A549 (cell line): Measurements from ENCODE around the gene MMP11. TPM values are rescaled to one million over a fixed set of nuclear protein-coding genes. Genes with fewer than 3 reads are reported as not detected.

Experiments
- ATAC-seq, 2 experiments: fragments of 200-7000 bp in 1 of 2; fragments of >200 bp in 1 of 2; cut with Nextera tagmentation in 1 of 2; cut with Tn5 transposase in 1 of 2; 3 replicates each; pipeline versions ENCODE4 v1.8.0 to v1.9.1; 2018 to 2020; ENCODE audit warnings: mild to moderate bottlenecking in 1 of 2, moderate library complexity in 1 of 2
- CTCF ChIA-PET: fragments of 300-600 bp; sonication (Branson Sonifier 250); formaldehyde crosslinking; extraction: SDS; loops from one replicate; lab custom pipeline; 2021; ENCODE audit warnings: antibody characterized with exemption, inconsistent platforms; lab: Yijun Ruan, JAX
- POLR2A ChIA-PET: fragments of 350-600 bp; formaldehyde crosslinking; extraction: SDS; loops from one replicate; lab custom pipeline; 2021; ENCODE audit warnings: antibody characterized with exemption, inconsistent platforms; lab: Yijun Ruan, JAX
- DNase-seq, 2 experiments: peaks; one replicate each; pipeline versions ENCODE4 v3.0.0 to v3.0.0-alpha.2; 2011 to 2016; ENCODE audit warnings: low read depth in 1 of 2, low spot score in 1 of 2
- FAIRE-seq: peaks from 2 replicates; lab custom pipeline; 2011; peaks lifted over from hg19 to GRCh38; lab: Jason Lieb, UNC
- H3K27ac ChIP-seq, 2 experiments: fragments of >200 bp; sonication (Bioruptor Twin); formaldehyde crosslinking; 3 replicates each; pipeline ENCODE4 v1.5.1; 2016 to 2017
- H3K4me1 ChIP-seq: fragments of >200 bp; sonication (Bioruptor Twin); formaldehyde crosslinking; 3 replicates; pipeline ENCODE4 v1.6.1; 2016
- H3K4me2 ChIP-seq: fragments of >200 bp; sonication (Bioruptor Twin); formaldehyde crosslinking; 3 replicates; pipeline ENCODE4 v1.6.1; 2016
- H3K4me3 ChIP-seq: fragments of >200 bp; sonication (Bioruptor Twin); formaldehyde crosslinking; 3 replicates; pipeline ENCODE4 v1.5.1; 2016
- H3K9me3 ChIP-seq: fragments of >200 bp; sonication (Bioruptor Twin); formaldehyde crosslinking; 3 replicates; pipeline ENCODE4 v1.6.1; 2016
- BHLHE40 ChIP-seq: IDR thresholded peaks from 2 replicates; pipeline ENCODE4 v1.6.1; 2012; ENCODE audit warnings: low read depth, low read length, inconsistent platforms
- CBX2 ChIP-seq: fragments of 200-600 bp; sonication (generic); IDR thresholded peaks from 2 replicates; pipeline ENCODE4 v1.6.1; 2016; ENCODE audit warnings: low read depth, mild to moderate bottlenecking, borderline replicate concordance
- CHD2 ChIP-seq: fragments of 150-350 bp; IDR thresholded peaks from 2 replicates; pipeline ENCODE4 v1.6.1; 2014; ENCODE audit warnings: low read length; ENCODE audit not compliant: partially characterized antibody
- EHF ChIP-seq: fragments of 250-450 bp; sonication (Bioruptor Pico); IDR thresholded peaks from 2 replicates; pipeline ENCODE4 v1.5.0; 2020; ENCODE audit warnings: mild to moderate bottlenecking
- EHMT2 ChIP-seq: fragments of 200-600 bp; sonication (generic); IDR thresholded peaks from 2 replicates; pipeline ENCODE4 v1.6.1; 2016; ENCODE audit warnings: antibody characterized with exemption, low read depth, mild to moderate bottlenecking, moderate library complexity
- ESRRA ChIP-seq: fragments of 150-350 bp; IDR thresholded peaks from 2 replicates; pipeline ENCODE4 v1.6.1; 2014; ENCODE audit warnings: mild to moderate bottlenecking, low read length, borderline replicate concordance
- FOSB ChIP-seq: fragments of 250-450 bp; sonication (Bioruptor Pico); IDR thresholded peaks from 2 replicates; pipeline ENCODE4 v1.5.0; 2020; ENCODE audit warnings: mild to moderate bottlenecking, moderate library complexity
- FOSL2 ChIP-seq, 2 experiments: fragments of 450-650 bp in 1 of 2; fragments of >200 bp in 1 of 2; sonication (Bioruptor Twin) in 1 of 2; formaldehyde crosslinking; IDR thresholded peaks; 2 replicates each; pipeline versions ENCODE4 v1.5.0 to v1.6.1; 2016 to 2020; ENCODE audit warnings: mild to moderate bottlenecking in 1 of 2, moderate library complexity in 1 of 2
- FOXS1 ChIP-seq: fragments of 250-450 bp; sonication (Bioruptor Pico); IDR thresholded peaks from 2 replicates; pipeline ENCODE4 v1.5.0; 2020; ENCODE audit warnings: mild to moderate bottlenecking, moderate library complexity
- GATA3 ChIP-seq: IDR thresholded peaks from 2 replicates; pipeline ENCODE4 v1.6.1; 2012; ENCODE audit warnings: borderline replicate concordance
- HDAC2 ChIP-seq: fragments of 200-600 bp; sonication (generic); IDR thresholded peaks from 2 replicates; pipeline ENCODE4 v1.6.1; 2016
- HEYL ChIP-seq: fragments of 250-450 bp; sonication (Bioruptor Pico); IDR thresholded peaks from 2 replicates; pipeline ENCODE4 v1.8.0; 2021; ENCODE audit warnings: mild to moderate bottlenecking, moderate library complexity
- HOXA7 ChIP-seq: fragments of 250-450 bp; sonication (Bioruptor Pico); IDR thresholded peaks from 2 replicates; pipeline ENCODE4 v1.5.0; 2020; ENCODE audit warnings: mild to moderate bottlenecking, moderate library complexity
- JUN ChIP-seq, 2 experiments: fragments of >200 bp; sonication (Bioruptor Twin); formaldehyde crosslinking; IDR thresholded peaks; 2 replicates in 1 of 2; 3 replicates in 1 of 2; pipeline ENCODE4 v1.6.1; 2016 to 2017
- JUNB ChIP-seq: fragments of >200 bp; sonication (Bioruptor Twin); formaldehyde crosslinking; IDR thresholded peaks from 2 replicates; pipeline ENCODE4 v1.6.1; 2016
- KDM1A ChIP-seq: fragments of 200-600 bp; sonication (generic); IDR thresholded peaks from 2 replicates; pipeline ENCODE4 v1.6.1; 2016; ENCODE audit warnings: low read depth, mild to moderate bottlenecking
- KDM5A ChIP-seq: fragments of 200-600 bp; sonication (generic); IDR thresholded peaks from 2 replicates; pipeline ENCODE4 v1.6.1; 2016; ENCODE audit warnings: antibody characterized with exemption, mild to moderate bottlenecking
- MAZ ChIP-seq: fragments of 150-350 bp; IDR thresholded peaks from 2 replicates; pipeline ENCODE4 v1.6.1; 2014; ENCODE audit warnings: antibody characterized with exemption, low read depth, low read length, borderline replicate concordance
- MYC ChIP-seq: IDR thresholded peaks from 2 replicates; pipeline ENCODE4 v1.6.1; 2012; ENCODE audit warnings: mild to moderate bottlenecking, inconsistent platforms, low read length, improper control_type of control experiment, borderline replicate concordance
- NFE2L2 ChIP-seq: fragments of 150-350 bp; conservative IDR thresholded peaks from 2 replicates; pipeline ENCODE4 v1.6.1; 2014; ENCODE audit warnings: low read length
- NPAS2 ChIP-seq: fragments of 250-450 bp; sonication (Bioruptor Pico); IDR thresholded peaks from 2 replicates; pipeline ENCODE4 v1.8.0; 2022; ENCODE audit warnings: mild to moderate bottlenecking, moderate library complexity, borderline replicate concordance
- POLR2A ChIP-seq: IDR thresholded peaks from 2 replicates; pipeline ENCODE4 v1.6.1; 2012; ENCODE audit warnings: mild to moderate bottlenecking, low read length
- RAD21 ChIP-seq, 2 experiments: fragments of >200 bp in 1 of 2; sonication (Bioruptor Twin) in 1 of 2; formaldehyde crosslinking in 1 of 2; IDR thresholded peaks in 1 of 2; conservative IDR thresholded peaks in 1 of 2; 2 replicates in 1 of 2; 3 replicates in 1 of 2; pipeline ENCODE4 v1.6.1; 2012 to 2018; ENCODE audit warnings: inconsistent platforms in 1 of 2
- RARB ChIP-seq: fragments of 250-450 bp; sonication (Bioruptor Pico); IDR thresholded peaks from 2 replicates; pipeline ENCODE4 v1.8.0; 2021; ENCODE audit warnings: mild to moderate bottlenecking, moderate library complexity
- RCOR1 ChIP-seq: fragments of 150-350 bp; IDR thresholded peaks from 2 replicates; pipeline ENCODE4 v1.6.1; 2014; ENCODE audit warnings: antibody characterized with exemption, low read length, low read depth
- RFX5 ChIP-seq: fragments of 450-650 bp; IDR thresholded peaks from 2 replicates; pipeline ENCODE4 v1.7.1; 2014; ENCODE audit warnings: antibody characterized with exemption, mild to moderate bottlenecking, moderate library complexity
- RNF2 ChIP-seq: fragments of 200-600 bp; sonication (generic); IDR thresholded peaks from 2 replicates; pipeline ENCODE4 v1.6.1; 2016; ENCODE audit warnings: low read depth, mild to moderate bottlenecking, antibody characterized with exemption, moderate library complexity, borderline replicate concordance
- SMC3 ChIP-seq: fragments of >200 bp; sonication (Bioruptor Twin); formaldehyde crosslinking; IDR thresholded peaks from 3 replicates; pipeline ENCODE4 v1.6.1; 2018; ENCODE audit warnings: inconsistent platforms
- SREBF2 ChIP-seq: fragments of 450-650 bp; IDR thresholded peaks from 2 replicates; pipeline ENCODE4 v1.6.1; 2014; ENCODE audit warnings: mild to moderate bottlenecking, moderate library complexity
- TFCP2L1 ChIP-seq: fragments of 250-450 bp; sonication (Bioruptor Pico); IDR thresholded peaks from 2 replicates; pipeline ENCODE4 v1.5.0; 2021; ENCODE audit warnings: mild to moderate bottlenecking
- TP53 ChIP-seq: fragments of 250-450 bp; sonication (Bioruptor Pico); IDR thresholded peaks from 2 replicates; pipeline ENCODE4 v1.5.0; 2021; ENCODE audit warnings: mild to moderate bottlenecking, moderate library complexity
- ZC3H11A ChIP-seq: fragments of 450-650 bp; IDR thresholded peaks from 2 replicates; pipeline ENCODE4 v1.6.1; 2014; ENCODE audit warnings: antibody characterized with exemption, mild to moderate bottlenecking
- ZNF302 ChIP-seq: fragments of 250-450 bp; sonication (Bioruptor Pico); IDR thresholded peaks from 2 replicates; pipeline ENCODE4 v1.9.0; 2021; ENCODE audit warnings: inconsistent platforms, mild to moderate bottlenecking, moderate library complexity
- ZSCAN20 ChIP-seq: fragments of 250-450 bp; sonication (Bioruptor Pico); IDR thresholded peaks from 2 replicates; pipeline ENCODE4 v1.8.0; 2022; ENCODE audit warnings: mild to moderate bottlenecking, moderate library complexity
- WGBS: methylation state at CpG from one replicate; pipeline ENCODE4 v1.1.6; 2017; ENCODE audit errors: missing lambda C conversion rate; 5-methylcytosine and 5-hydroxymethylcytosine counted together
- polyA plus RNA-seq, 4 experiments: library from polyadenylated mRNA; depleted of rRNA in 3 of 4; stranded (reverse); fragments of >200 nt; fragmentation: RNase III in 1 of 4; extraction: RNeasy Plus Mini Kit Qiagen cat#74134 plus additional on column Dnase treatment in 1 of 4; gene quantifications; 2 replicates in 3 of 4; 3 replicates in 1 of 4; pipeline ENCODE4 v1.2.3, GENCODE V29; 2011 to 2017
- TF ChIP-seq, protein P1 (sequence below): IDR thresholded peaks from 2 replicates; pipeline ENCODE4 v1.6.1; 2012; ENCODE audit warnings: low read depth, borderline replicate concordance
- TF ChIP-seq, protein P2 (sequence below): fragments of 150-350 bp; IDR thresholded peaks from 2 replicates; pipeline ENCODE4 v1.6.1; 2014; ENCODE audit warnings: low read depth, mild to moderate bottlenecking, low read length
- TF ChIP-seq, protein P3 (sequence below): fragments of >200 bp; sonication (Bioruptor Twin); formaldehyde crosslinking; IDR thresholded peaks from 3 replicates; pipeline ENCODE4 v1.6.1; 2016
- TF ChIP-seq, protein P4 (sequence below): IDR thresholded peaks from 2 replicates; pipeline ENCODE4 v1.6.1; 2012
- TF ChIP-seq, protein P5 (sequence below): fragments of 250-450 bp; sonication (Bioruptor Pico); IDR thresholded peaks from 2 replicates; pipeline ENCODE4 v1.5.0; 2020; ENCODE audit warnings: low read depth, mild to moderate bottlenecking, moderate library complexity

The MMP11 gene
- polyA plus RNA-seq, 2 of the 4 experiments (the other 2 are of a cell fraction), result 0.23 to 0.36 TPM

DNA sequence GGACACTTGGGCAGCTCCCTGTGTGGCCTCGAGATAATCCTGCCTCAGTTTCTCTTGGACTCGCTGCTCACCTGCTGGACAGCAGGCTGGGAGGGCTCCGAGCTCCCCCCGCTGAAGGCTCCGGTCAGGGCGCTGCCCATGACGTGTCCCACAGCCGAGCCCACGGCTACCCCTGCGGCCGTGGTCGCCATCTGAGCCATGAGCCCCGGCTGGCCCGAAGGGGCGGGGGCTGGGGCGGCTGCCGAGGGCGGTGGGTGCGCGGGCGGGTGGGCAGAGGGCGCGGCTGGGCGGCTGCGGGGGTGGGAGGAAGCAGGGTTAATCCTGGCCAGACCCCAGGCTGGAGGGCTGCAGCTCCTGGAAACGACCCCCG is 5.4 kb upstream of the MMP11 start:
- POLR2A ChIA-PET, result interaction anchor here (0.8 to 1.4 kb wide), 3 partner anchors 16 to 90 kb away, joined by 3 to 4 read pairs (median 3); partner anchors contain the start of genes SLC2A11 and ZNF70
- no peak for FAIRE-seq

DNA sequence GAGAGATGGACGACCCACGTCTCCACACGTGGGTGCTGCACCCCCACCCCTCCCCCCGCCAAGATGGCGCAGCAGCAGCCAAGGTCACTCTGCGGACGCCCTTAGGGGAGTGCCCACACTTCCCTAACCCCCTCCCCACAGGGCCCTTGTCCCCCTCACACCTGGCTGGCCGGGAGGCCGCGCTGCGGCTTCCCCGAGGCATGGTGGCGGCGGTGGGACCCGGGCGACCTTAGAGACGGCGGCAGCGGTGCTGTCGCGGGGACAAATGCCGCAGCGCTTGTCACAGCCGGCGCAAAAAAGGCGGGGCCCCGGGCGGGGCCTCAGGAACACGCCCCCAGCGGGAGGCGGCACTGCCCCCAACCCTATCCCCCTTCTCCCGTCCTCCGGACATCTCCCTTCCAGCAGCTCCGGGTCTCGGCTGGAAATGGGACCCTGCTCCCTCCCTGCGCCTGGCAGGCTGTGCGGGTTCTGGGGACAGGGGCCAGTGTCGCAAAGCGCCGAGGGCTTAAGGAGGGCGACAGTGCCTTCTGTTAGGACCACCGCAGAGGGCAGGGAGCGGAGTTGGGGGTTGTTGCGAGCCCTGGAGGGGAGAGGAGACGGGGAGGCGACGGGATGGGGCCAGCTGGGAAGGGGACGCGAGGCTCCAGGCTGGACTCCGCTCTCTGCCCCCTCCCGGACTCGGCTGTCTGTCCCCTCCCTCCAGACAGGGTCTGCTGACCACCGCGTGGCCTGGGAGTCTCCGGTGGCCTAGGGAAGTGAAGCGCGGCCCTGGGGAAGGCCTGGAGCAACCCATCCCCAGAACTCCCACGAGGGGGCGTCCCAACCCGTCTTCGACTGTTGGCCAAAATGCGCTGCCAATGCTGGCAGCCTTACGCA is 4.7 kb upstream of the MMP11 start, which contains the start of gene CHCHD10:
Gene CHCHD10 (minus strand): TSS at position 300 of the 876 bp plus-strand sequence. CDS start 98 bp downstream, at position 202.
- no peaks in the 10 kb centered on the region for H3K9me3 ChIP-seq
- H3K4me3 ChIP-seq, result peak within 1 kb of the TSS; percentile 66
- peaks cover 32% of the 10 kb centered on the region for H3K4me1 ChIP-seq
- peak; percentile 79 to 87 for ATAC-seq
- peak within 1 kb of the TSS; percentile 88 for H3K4me2 ChIP-seq
- 10% methylated on average over 4 of the region's 63 CpGs for WGBS
- CTCF ChIA-PET, result interaction anchor here (0.8 to 16.9 kb wide), 18 partner anchors 10 to 142 kb away, joined by 3 to 175 read pairs (median 4); partner anchors contain the start of genes DERL3, MIF and SMARCB1
- peak; percentile 65 to 77 for DNase-seq
- POLR2A ChIA-PET, result interaction anchor here (0.5 to 1.4 kb wide), 4 partner anchors 15 to 90 kb away, joined by 3 to 4 read pairs (median 3); partner anchors contain the start of genes SLC2A11 and ZNF70
- H3K27ac ChIP-seq, result peak within 1 kb of the TSS; percentile 88 to 96
- no peak for FAIRE-seq
- peak; percentile 48 to 50 for TF ChIP-seq RAD21 (conservative IDR thresholded peaks at IDR 0.05 in 1 of 2, IDR thresholded peaks at IDR 0.05 in 1 of 2)
- no peak for TF ChIP-seq TFCP2L1 (CRISPR knock-in tag)
- TF ChIP-seq KDM5A, result no peak
- no peak for TF ChIP-seq RARB (CRISPR knock-in tag)
- peak; percentile 52 for TF ChIP-seq POLR2A
- no peak for TF ChIP-seq EHMT2
- no peak for TF ChIP-seq CHD2
- no peak for TF ChIP-seq JUNB
- no peak for TF ChIP-seq HEYL
- peak; percentile 54; the same call in 2 of the 3 replicates for TF ChIP-seq SMC3
- no peak for TF ChIP-seq RFX5
- no peak for TF ChIP-seq MAZ
- TF ChIP-seq, protein P1, sequence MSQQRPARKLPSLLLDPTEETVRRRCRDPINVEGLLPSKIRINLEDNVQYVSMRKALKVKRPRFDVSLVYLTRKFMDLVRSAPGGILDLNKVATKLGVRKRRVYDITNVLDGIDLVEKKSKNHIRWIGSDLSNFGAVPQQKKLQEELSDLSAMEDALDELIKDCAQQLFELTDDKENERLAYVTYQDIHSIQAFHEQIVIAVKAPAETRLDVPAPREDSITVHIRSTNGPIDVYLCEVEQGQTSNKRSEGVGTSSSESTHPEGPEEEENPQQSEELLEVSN, result 0 out of 2 replicates have a peak, but pooled peaks have one; percentile 2
- no peak for TF ChIP-seq KDM1A
- no peak for TF ChIP-seq ZC3H11A
- TF ChIP-seq CBX2, result no peak
- TF ChIP-seq, protein P2, sequence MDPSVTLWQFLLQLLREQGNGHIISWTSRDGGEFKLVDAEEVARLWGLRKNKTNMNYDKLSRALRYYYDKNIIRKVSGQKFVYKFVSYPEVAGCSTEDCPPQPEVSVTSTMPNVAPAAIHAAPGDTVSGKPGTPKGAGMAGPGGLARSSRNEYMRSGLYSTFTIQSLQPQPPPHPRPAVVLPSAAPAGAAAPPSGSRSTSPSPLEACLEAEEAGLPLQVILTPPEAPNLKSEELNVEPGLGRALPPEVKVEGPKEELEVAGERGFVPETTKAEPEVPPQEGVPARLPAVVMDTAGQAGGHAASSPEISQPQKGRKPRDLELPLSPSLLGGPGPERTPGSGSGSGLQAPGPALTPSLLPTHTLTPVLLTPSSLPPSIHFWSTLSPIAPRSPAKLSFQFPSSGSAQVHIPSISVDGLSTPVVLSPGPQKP, result no peak
- TF ChIP-seq RNF2, result no peak
- no peak for TF ChIP-seq RCOR1
- peak; percentile 25 to 56; a peak in 2 of 5 replicates for TF ChIP-seq JUN (IDR thresholded peaks at IDR 0.05)
- no peak for TF ChIP-seq BHLHE40
- TF ChIP-seq ESRRA, result peak; percentile 80
- TF ChIP-seq, protein P3, sequence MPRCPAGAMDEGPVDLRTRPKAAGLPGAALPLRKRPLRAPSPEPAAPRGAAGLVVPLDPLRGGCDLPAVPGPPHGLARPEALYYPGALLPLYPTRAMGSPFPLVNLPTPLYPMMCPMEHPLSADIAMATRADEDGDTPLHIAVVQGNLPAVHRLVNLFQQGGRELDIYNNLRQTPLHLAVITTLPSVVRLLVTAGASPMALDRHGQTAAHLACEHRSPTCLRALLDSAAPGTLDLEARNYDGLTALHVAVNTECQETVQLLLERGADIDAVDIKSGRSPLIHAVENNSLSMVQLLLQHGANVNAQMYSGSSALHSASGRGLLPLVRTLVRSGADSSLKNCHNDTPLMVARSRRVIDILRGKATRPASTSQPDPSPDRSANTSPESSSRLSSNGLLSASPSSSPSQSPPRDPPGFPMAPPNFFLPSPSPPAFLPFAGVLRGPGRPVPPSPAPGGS, result no peak
- no peak for TF ChIP-seq NPAS2 (CRISPR knock-in tag)
- no peak for TF ChIP-seq SREBF2
- TF ChIP-seq EHF (CRISPR knock-in tag), result no peak
- TF ChIP-seq, protein P4, sequence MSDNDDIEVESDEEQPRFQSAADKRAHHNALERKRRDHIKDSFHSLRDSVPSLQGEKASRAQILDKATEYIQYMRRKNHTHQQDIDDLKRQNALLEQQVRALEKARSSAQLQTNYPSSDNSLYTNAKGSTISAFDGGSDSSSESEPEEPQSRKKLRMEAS, result peak; percentile 63; the same call in 1 of the 2 replicates
- no peak for TF ChIP-seq HDAC2

More for the DNA sequence above, 5.4 kb upstream of the MMP11 start:
- DNase-seq, result no peak
- TF ChIP-seq RNF2 (no peak), FOXS1 (CRISPR knock-in tag) (no peak), TP53 (CRISPR knock-in tag) (no peak), HDAC2 (no peak), GATA3 (no peak), FOSL2 (IDR thresholded peaks at IDR 0.05) (no peak), FOSL2 (CRISPR knock-in tag; IDR thresholded peaks at IDR 0.05) (no peak), RFX5 (no peak), JUN (IDR thresholded peaks at IDR 0.05) (no peak), RAD21 (conservative IDR thresholded peaks at IDR 0.05 in 1 of 2, IDR thresholded peaks at IDR 0.05 in 1 of 2) (no peak), HOXA7 (no peak), ZSCAN20 (CRISPR knock-in tag) (no peak), ZNF302 (CRISPR knock-in tag) (no peak), NFE2L2 (no peak), MYC (no peak), FOSB (no peak)
- TF ChIP-seq, protein P5, sequence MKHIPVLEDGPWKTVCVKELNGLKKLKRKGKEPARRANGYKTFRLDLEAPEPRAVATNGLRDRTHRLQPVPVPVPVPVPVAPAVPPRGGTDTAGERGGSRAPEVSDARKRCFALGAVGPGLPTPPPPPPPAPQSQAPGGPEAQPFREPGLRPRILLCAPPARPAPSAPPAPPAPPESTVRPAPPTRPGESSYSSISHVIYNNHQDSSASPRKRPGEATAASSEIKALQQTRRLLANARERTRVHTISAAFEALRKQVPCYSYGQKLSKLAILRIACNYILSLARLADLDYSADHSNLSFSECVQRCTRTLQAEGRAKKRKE (CRISPR knock-in tag), result no peak
- peak; percentile 15 to 22; a peak in 3 of 6 replicates for ATAC-seq
- H3K4me3 ChIP-seq, result peak overlapping the region; percentile 66
- peak overlapping the region; percentile 88 for H3K4me2 ChIP-seq
- no peaks in the 10 kb centered on the region for H3K9me3 ChIP-seq
- peaks cover 29% of the 10 kb centered on the region for H3K4me1 ChIP-seq
- no CpG with 5 or more reads among the region's 27 CpGs for WGBS
- CTCF ChIA-PET, result interaction anchor here (0.7 to 16.9 kb wide), 16 partner anchors 9 to 126 kb away, joined by 3 to 175 read pairs (median 5); partner anchors contain the start of genes MIF and SMARCB1
- H3K27ac ChIP-seq, result peak overlapping the region; percentile 88 to 96
